DMS53 treated with DMSO at 0.1 percent for 48 hours (cell line): Measurements from ENCODE around the gene RPL29.
"Not testable (repeated sequence)": the region's sequence is repeated elsewhere in the genome, so short reads cannot be mapped to it uniquely, and the experiment has no call there.

Experiments
- DNase-seq: peaks from one replicate; lab custom pipeline; 2025; ENCODE audit not compliant: unreplicated experiment; lab: John Stamatoyannopoulos, UW

The RPL29 gene

GRCh38 chr3:51995346-51996163, at the start of gene RPL29:
RPL29 (minus strand) TSS chr3:51995895; CDS start chr3:51995461, 434 bp downstream.
- peak; percentile 26 for DNase-seq

GRCh38 chr3:52044869-52045619, 49.3 kb upstream of the RPL29 start:
- no peak for DNase-seq

- no peak for DNase-seq
Measured at GRCh38 chr3:52043750-52044149, 48.1 kb upstream of the RPL29 start.

GRCh38 chr3:52043039-52043438, 47.3 kb upstream of the RPL29 start:
- not testable (repeated sequence) for DNase-seq

- no peak for DNase-seq
Measured at GRCh38 chr3:52041118-52041731, 45.5 kb upstream of the RPL29 start.

- no peak for DNase-seq
Measured at GRCh38 chr3:52040600-52040999, 44.9 kb upstream of the RPL29 start.

GRCh38 chr3:52039846-52040245, 44.2 kb upstream of the RPL29 start:
- no peak for DNase-seq

- no peak for DNase-seq
Measured at GRCh38 chr3:52039426-52039825, 43.7 kb upstream of the RPL29 start.

GRCh38 chr3:52038227-52038626, 42.5 kb upstream of the RPL29 start:
- no peak for DNase-seq

- DNase-seq, result no peak
Measured at GRCh38 chr3:52037291-52037690, 41.6 kb upstream of the RPL29 start.

GRCh38 chr3:52036829-52037228, 41.1 kb upstream of the RPL29 start:
- DNase-seq, result no peak

GRCh38 chr3:52036222-52036694, 40.6 kb upstream of the RPL29 start:
- DNase-seq, result no peak

- DNase-seq, result no peak
Measured at GRCh38 chr3:52034651-52035050, 39.0 kb upstream of the RPL29 start.

- no peak for DNase-seq
Measured at GRCh38 chr3:52034212-52034611, 38.5 kb upstream of the RPL29 start.

GRCh38 chr3:52033748-52034147, 38.1 kb upstream of the RPL29 start:
- not testable (repeated sequence) for DNase-seq

GRCh38 chr3:52032702-52033408, 37.2 kb upstream of the RPL29 start:
- no peak for DNase-seq

GRCh38 chr3:52031896-52032295, 36.2 kb upstream of the RPL29 start:
- DNase-seq, result no peak

GRCh38 chr3:52030714-52031310, 35.1 kb upstream of the RPL29 start:
- no peak for DNase-seq

GRCh38 chr3:52029535-52029934, 33.8 kb upstream of the RPL29 start:
- DNase-seq, result no peak

- no peak for DNase-seq
Measured at GRCh38 chr3:52029053-52029452, 33.4 kb upstream of the RPL29 start.

GRCh38 chr3:52028572-52028971, 32.9 kb upstream of the RPL29 start:
- DNase-seq, result no peak
